Testis (tissue), 2 donors: Measurements from ENCODE around the gene PYY.

ENCODE experiments used
- POLR2A ChIP-seq: fragments of 450-650 bp; IDR thresholded peaks from one replicate; pipeline ENCODE4 v1.6.1; 2017; ENCODE audit warnings: antibody characterized with exemption, mild to moderate bottlenecking, moderate library complexity
- TF ChIP-seq, protein P1 (sequence below), 3 experiments: fragments of 450-650 bp in 2 of 3; fragments of 200-600 bp in 1 of 3; sonication (generic) in 1 of 3; IDR thresholded peaks; one replicate each; pipeline ENCODE4 v1.5.1; 2016 to 2019; ENCODE audit warnings: antibody characterized with exemption in 3 of 3, mild to moderate bottlenecking in 2 of 3, moderate library complexity in 1 of 3

GRCh38 chr17:43927060-43927864 lies 26.5 kb downstream of the PYY start:
- no peak for TF ChIP-seq POLR2A
- TF ChIP-seq, protein P1, sequence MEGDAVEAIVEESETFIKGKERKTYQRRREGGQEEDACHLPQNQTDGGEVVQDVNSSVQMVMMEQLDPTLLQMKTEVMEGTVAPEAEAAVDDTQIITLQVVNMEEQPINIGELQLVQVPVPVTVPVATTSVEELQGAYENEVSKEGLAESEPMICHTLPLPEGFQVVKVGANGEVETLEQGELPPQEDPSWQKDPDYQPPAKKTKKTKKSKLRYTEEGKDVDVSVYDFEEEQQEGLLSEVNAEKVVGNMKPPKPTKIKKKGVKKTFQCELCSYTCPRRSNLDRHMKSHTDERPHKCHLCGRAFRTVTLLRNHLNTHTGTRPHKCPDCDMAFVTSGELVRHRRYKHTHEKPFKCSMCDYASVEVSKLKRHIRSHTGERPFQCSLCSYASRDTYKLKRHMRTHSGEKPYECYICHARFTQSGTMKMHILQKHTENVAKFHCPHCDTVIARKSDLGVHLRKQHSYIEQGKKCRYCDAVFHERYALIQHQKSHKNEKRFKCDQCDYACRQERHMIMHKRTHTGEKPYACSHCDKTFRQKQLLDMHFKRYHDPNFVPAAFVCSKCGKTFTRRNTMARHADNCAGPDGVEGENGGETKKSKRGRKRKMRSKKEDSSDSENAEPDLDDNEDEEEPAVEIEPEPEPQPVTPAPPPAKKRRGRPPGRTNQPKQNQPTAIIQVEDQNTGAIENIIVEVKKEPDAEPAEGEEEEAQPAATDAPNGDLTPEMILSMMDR (IDR thresholded peaks at IDR 0.05), result no peak
